ENCODE data around the gene IL13RA2. TPM values are rescaled to one million over a fixed set of nuclear protein-coding genes. Genes with fewer than 3 reads are reported as not detected.

IL13RA2 gene
- total and polyA plus RNA-seq, 9 donors = 0.33 TPM; not detected in 8

GRCh38 chrX:114985967-114986592, 31.3 kb downstream of the IL13RA2 start:
- H3K4me1 ChIP-seq (ENCODE audit: insufficient read depth) = no peaks in the 10 kb centered on the region
- no peak overlapping the region for H3K27ac ChIP-seq
- no peak for TF ChIP-seq CTCF (IDR thresholded peaks at IDR 0.05)
- TF ChIP-seq EP300 (IDR thresholded peaks at IDR 0.05) = no peak
- no peak for TF ChIP-seq POLR2A (IDR thresholded peaks at IDR 0.05)
- 63 to 68% (median 68%) methylated on average over 5 of the region's 5 CpGs for WGBS, 3 donors
- no peaks in the 10 kb centered on the region for H3K9me3 ChIP-seq
- DNase-seq = no peak
- H3K36me3 ChIP-seq = no peaks in the 10 kb centered on the region
- H3K4me3 ChIP-seq = no peak overlapping the region
- intact Hi-C loops (cut with DNase I) = no loop called here
- no peaks in the 10 kb centered on the region for H3K27me3 ChIP-seq

GRCh38 chrX:114976292-114976691, 41.1 kb downstream of the IL13RA2 start:
- DNase-seq = no peak
- Histone ChIP-seq H3K36me3 (no peaks in the 10 kb centered on the region), H3K27ac (no peak overlapping the region), H3K4me1 (ENCODE audit: insufficient read depth) (no peaks in the 10 kb centered on the region), H3K9me3 (no peaks in the 10 kb centered on the region), H3K27me3 (no peaks in the 10 kb centered on the region), H3K4me3 (no peak overlapping the region)
- WGBS, 3 donors = 81 to 86% (median 82%) methylated on average over 2 of the region's 2 CpGs
- TF ChIP-seq EP300 (IDR thresholded peaks at IDR 0.05) = no peak
- no peak for TF ChIP-seq POLR2A (IDR thresholded peaks at IDR 0.05)
- no peak for TF ChIP-seq CTCF (IDR thresholded peaks at IDR 0.05)
- intact Hi-C loops (cut with DNase I) = no loop called here

GRCh38 chrX:114973013-114973412, 44.4 kb downstream of the IL13RA2 start:
- Histone ChIP-seq H3K9me3 (no peaks in the 10 kb centered on the region), H3K36me3 (no peaks in the 10 kb centered on the region), H3K4me1 (ENCODE audit: insufficient read depth) (no peaks in the 10 kb centered on the region), H3K4me3 (no peak overlapping the region), H3K27ac (no peak overlapping the region), H3K27me3 (no peaks in the 10 kb centered on the region)
- intact Hi-C loops (cut with DNase I) = no loop called here
- no peak for TF ChIP-seq EP300 (IDR thresholded peaks at IDR 0.05)
- no peak for TF ChIP-seq CTCF (IDR thresholded peaks at IDR 0.05)
- no peak for TF ChIP-seq POLR2A (IDR thresholded peaks at IDR 0.05)
- DNase-seq = no peak

GRCh38 chrX:114970806-114971205, 46.6 kb downstream of the IL13RA2 start:
- Histone ChIP-seq H3K27me3 (no peaks in the 10 kb centered on the region), H3K9me3 (no peaks in the 10 kb centered on the region), H3K27ac (no peak overlapping the region), H3K4me1 (ENCODE audit: insufficient read depth) (no peaks in the 10 kb centered on the region), H3K36me3 (no peaks in the 10 kb centered on the region), H3K4me3 (no peak overlapping the region)
- intact Hi-C loops (cut with DNase I) = no loop called here
- 54 to 62% (median 58%) methylated on average over 3 of the region's 3 CpGs for WGBS, 3 donors
- TF ChIP-seq POLR2A (IDR thresholded peaks at IDR 0.05) = no peak
- no peak for TF ChIP-seq EP300 (IDR thresholded peaks at IDR 0.05)
- no peak for TF ChIP-seq CTCF (IDR thresholded peaks at IDR 0.05)
- no peak for DNase-seq
